ENCODE measurements around the gene PRKD3.
"Not testable (repeated sequence)": the region's sequence is repeated elsewhere in the genome, so short reads cannot be mapped to it uniquely, and the experiment has no call there.

Gene PRKD3

DNA sequence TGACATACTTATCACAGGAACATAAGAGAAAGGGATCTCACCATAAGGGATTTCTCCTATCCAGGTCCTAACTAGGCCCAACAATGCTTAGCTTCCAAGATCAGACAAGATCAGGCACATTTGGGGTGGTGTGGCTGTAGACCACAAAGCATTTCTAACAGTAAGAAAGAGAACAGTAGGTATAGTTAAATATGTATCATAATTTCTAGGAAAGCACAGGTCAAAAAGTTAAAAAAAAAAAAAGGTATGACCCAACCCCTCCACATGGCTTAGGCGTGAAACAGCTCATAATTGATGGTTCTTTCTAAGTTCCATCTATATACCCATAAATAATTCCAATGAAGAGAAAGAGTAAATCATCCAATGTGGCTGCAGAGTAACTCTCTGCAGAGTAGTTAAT lies 6.9 kb downstream of the PRKD3 start:
- H3K4me3 ChIP-seq (ENCODE audit: low read depth, low read length) = no peak overlapping the region

DNA sequence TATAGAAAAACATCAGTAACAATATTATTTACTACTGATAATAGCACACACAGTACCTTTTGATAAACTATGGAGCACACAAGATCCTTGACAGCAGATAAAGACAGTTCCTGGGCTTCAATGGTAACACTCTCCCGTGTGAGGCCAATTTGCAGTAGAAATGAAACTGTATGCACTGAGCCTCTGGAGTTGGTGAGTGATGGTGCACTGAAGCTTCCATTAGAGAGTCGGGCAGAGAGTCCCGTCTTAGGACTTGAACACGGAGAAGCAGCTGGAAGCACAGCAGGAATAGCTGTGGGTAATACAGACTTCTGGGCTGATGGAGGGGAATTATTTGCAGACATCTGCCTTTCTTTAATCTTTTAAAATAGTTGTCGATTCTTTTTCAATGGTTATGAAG lies 8.5 kb downstream of the PRKD3 start:
- H3K4me3 ChIP-seq (ENCODE audit: low read depth, low read length) = no peak overlapping the region

GRCh38 chr2:37315364-37315763 lies 9.3 kb downstream of the PRKD3 start:
- no peak overlapping the region for H3K4me3 ChIP-seq (ENCODE audit: low read depth, low read length)

DNA sequence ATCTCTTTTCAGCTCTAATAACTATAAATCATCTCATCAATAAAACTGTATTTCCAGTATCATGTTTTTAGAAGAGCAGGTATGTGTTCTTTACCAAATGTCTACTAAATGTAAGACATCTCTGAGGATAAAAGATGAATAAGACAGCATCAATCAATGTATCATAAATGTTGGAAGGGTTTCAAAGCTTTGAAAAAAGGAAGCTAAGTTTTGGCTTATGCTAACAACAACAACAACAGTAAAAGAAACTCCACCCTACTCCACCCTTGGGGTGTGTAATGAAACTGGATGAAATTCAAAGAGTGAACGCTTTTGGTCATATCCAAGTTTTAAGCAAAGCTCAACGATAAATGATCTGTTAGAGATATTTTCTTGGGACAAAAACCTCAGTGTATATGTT lies 17.1 kb downstream of the PRKD3 start:
- no peak overlapping the region for H3K4me3 ChIP-seq (ENCODE audit: low read depth, low read length)

DNA sequence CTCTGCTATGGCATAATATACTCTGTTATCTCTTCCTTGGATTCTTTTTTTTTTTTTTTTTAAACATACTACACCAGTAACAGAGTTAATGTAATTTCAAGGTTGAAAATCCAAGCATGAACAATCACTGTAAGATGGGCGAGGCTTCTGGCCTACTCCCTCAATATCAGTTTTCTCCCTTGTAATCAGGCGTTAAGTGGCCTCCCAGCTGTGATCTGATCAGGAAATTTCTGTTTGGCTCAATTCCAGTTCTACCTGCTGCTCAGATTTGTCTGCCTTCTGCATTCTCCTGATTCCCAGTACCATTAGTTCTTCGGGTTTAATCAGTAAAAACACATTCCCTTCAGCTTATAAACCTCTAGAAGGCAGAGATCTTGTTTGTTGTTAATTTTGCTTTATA lies 18.6 kb downstream of the PRKD3 start:
- H3K4me3 ChIP-seq (ENCODE audit: low read depth, low read length) = no peak overlapping the region

- H3K4me3 ChIP-seq (ENCODE audit: low read depth, low read length) = no peak overlapping the region
Measured at GRCh38 chr2:37302701-37303252, 21.9 kb downstream of the PRKD3 start.

DNA sequence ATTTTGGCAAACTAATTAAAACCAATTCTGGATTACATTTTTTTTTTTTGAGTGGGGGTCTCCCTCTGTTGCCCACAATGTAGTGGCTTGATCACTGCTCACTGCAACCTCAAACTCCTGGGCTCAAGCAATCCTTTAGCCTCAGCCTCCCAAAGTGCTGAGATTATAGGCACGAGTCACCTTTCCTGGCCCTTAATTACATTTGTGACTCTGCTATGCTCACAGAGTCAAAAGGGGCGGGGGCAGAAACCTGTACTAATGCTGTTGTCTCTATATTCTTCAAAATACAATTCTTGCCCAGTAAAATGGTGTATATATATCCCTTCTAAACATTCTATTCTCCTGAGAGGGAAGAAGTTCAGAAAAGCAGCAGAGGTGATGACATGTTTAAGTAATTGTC lies 23.2 kb downstream of the PRKD3 start:
- no peak overlapping the region for H3K4me3 ChIP-seq (ENCODE audit: low read depth, low read length)

- H3K4me3 ChIP-seq (ENCODE audit: low read depth, low read length) = no peak overlapping the region
Measured at GRCh38 chr2:37300578-37300977, 24.1 kb downstream of the PRKD3 start.

GRCh38 chr2:37300146-37300545 lies 24.5 kb downstream of the PRKD3 start:
- H3K4me3 ChIP-seq (ENCODE audit: low read depth, low read length) = no peak overlapping the region

DNA sequence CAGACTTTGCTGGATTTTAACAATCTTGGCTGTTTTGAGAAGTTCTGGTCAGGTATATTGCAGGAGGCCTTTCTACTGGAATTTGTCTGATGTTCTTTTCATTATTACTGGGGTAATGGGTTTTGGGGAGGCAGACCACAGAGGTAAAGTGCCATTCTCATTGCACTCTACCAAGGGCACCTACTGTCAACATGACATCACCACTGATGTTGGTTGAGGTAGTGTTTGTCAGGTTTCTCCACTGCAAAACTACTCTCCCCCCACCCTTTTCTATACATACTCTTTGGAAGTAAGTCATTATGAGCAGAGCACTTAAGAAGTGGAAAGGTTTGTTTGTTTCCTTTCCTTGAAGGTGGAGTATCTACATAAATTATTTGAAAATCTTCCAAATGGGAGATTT lies 27.0 kb downstream of the PRKD3 start:
- H3K4me3 ChIP-seq (ENCODE audit: low read depth, low read length) = no peak overlapping the region

GRCh38 chr2:37295469-37296073 lies 29.1 kb downstream of the PRKD3 start:
- H3K4me3 ChIP-seq (ENCODE audit: low read depth, low read length) = no peak overlapping the region

GRCh38 chr2:37294858-37295257 lies 29.8 kb downstream of the PRKD3 start:
- H3K4me3 ChIP-seq (ENCODE audit: low read depth, low read length) = not testable (repeated sequence)

- H3K4me3 ChIP-seq (ENCODE audit: low read depth, low read length) = no peak overlapping the region
Measured at GRCh38 chr2:37291680-37292079, 33.0 kb downstream of the PRKD3 start.

GRCh38 chr2:37287966-37288365 lies 36.7 kb downstream of the PRKD3 start:
- H3K4me3 ChIP-seq (ENCODE audit: low read depth, low read length) = no peak overlapping the region

DNA sequence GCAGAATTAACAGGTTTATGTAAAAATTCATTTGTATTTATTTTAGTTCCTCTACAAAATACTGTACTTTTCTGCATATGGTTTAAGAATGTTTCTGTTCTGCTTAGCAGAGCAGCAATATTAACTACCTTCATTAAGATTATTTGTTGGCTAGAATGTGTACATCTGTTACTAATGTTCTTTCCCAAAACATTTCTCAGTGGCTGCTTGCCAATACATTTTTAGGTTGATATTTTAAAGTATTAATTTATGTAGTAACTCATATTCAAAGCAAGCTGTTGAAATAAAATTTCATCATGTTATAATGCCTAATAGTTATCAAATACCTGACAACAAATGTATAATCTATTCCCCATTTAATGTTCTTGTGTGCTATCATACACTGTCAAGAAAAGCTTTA lies 40.3 kb downstream of the PRKD3 start:
- H3K4me3 ChIP-seq (ENCODE audit: low read depth, low read length) = no peak overlapping the region

DNA sequence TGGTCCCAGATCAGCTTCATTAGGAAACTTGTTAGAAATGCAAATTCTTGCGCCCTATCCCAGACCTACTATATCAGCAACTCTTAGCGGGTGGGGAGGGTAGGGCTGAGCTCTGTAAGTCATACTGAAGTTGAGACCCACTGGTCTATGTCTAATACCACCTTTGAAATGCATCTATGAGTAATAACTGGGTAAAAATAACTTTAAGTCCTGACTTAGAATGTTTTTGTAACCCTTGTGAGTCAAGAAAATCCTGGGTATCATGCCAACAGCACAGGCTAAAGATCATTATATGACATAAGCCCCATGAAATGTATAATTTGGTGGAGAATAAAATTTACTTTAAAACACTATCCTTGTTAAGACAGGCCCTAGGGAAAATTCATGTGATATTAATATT lies 41.4 kb downstream of the PRKD3 start:
- H3K4me3 ChIP-seq (ENCODE audit: low read depth, low read length) = no peak overlapping the region

- no peak overlapping the region for H3K4me3 ChIP-seq (ENCODE audit: low read depth, low read length)
Measured at GRCh38 chr2:37282746-37283145, 41.9 kb downstream of the PRKD3 start.

- H3K4me3 ChIP-seq (ENCODE audit: low read depth, low read length) = no peak overlapping the region
Measured at GRCh38 chr2:37281916-37282315, 42.7 kb downstream of the PRKD3 start.

GRCh38 chr2:37276291-37276690 lies 48.3 kb downstream of the PRKD3 start:
- no peak overlapping the region for H3K4me3 ChIP-seq (ENCODE audit: low read depth, low read length)

Measured in iPS-11a (cell line).